Liver (tissue), 9 donors: ENCODE data around the gene VWF. TPM values are rescaled to one million over a fixed set of nuclear protein-coding genes. Genes with fewer than 3 reads are reported as not detected.

ENCODE experiments used
- DNase-seq: peaks from one replicate; pipeline ENCODE4 v3.0.0-alpha.2; 2017; ENCODE audit warnings: low spot score
- H3K27ac ChIP-seq, 2 donors: one replicate each; pipeline ENCODE4 v1.7.0; 2013; ENCODE audit warnings: inconsistent platforms in 2 of 2, low read length in 2 of 2, control low read depth in 1 of 2, low read depth in 1 of 2, mild to moderate bottlenecking in 1 of 2
- H3K27me3 ChIP-seq, 4 donors: one replicate each; pipeline versions ENCODE4 v1.6.1 to v1.7.0; 2013; ENCODE audit warnings: low read length in 3 of 4, inconsistent platforms in 1 of 4, mild to moderate bottlenecking in 1 of 4, moderate library complexity in 1 of 4; ENCODE audit not compliant: control insufficient read depth in 4 of 4, insufficient read depth in 4 of 4
- H3K36me3 ChIP-seq, 4 donors: one replicate each; pipeline versions ENCODE4 v1.6.1 to v1.7.0; 2013; ENCODE audit warnings: low read length in 3 of 4, mild to moderate bottlenecking in 3 of 4, low read depth in 1 of 4, moderate library complexity in 1 of 4; ENCODE audit not compliant: control insufficient read depth in 4 of 4, insufficient read depth in 3 of 4
- H3K4me1 ChIP-seq, 4 donors: one replicate each; pipeline versions ENCODE4 v1.6.1 to v1.7.0; 2013; ENCODE audit warnings: low read length in 3 of 4, mild to moderate bottlenecking in 3 of 4, moderate library complexity in 1 of 4; ENCODE audit not compliant: control insufficient read depth in 4 of 4, insufficient read depth in 4 of 4
- H3K4me3 ChIP-seq, 3 donors: one replicate each; pipeline versions ENCODE4 v1.6.1 to v1.7.0; 2013; ENCODE audit warnings: low read length in 3 of 3, control low read depth in 1 of 3, low read depth in 1 of 3, mild to moderate bottlenecking in 1 of 3
- H3K9ac ChIP-seq, 2 donors: one replicate each; pipeline ENCODE4 v1.7.0; 2013; ENCODE audit warnings: low read length in 2 of 2, mild to moderate bottlenecking in 2 of 2, moderate library complexity in 2 of 2, control low read depth in 1 of 2, low read depth in 1 of 2
- H3K9me3 ChIP-seq, 4 donors: one replicate each; pipeline versions ENCODE4 v1.6.1 to v1.7.0; 2013; ENCODE audit warnings: low read length in 3 of 4; ENCODE audit not compliant: control insufficient read depth in 4 of 4
- ATF3 ChIP-seq: IDR thresholded peaks from 2 replicates; pipeline ENCODE4 v1.6.1; 2016; ENCODE audit warnings: antibody characterized with exemption
- EGR1 ChIP-seq, 2 donors: IDR thresholded peaks; 2 replicates each; pipeline ENCODE4 v1.6.1; 2016 to 2018; ENCODE audit warnings: antibody characterized with exemption in 2 of 2, low read depth in 2 of 2
- FOXA1 ChIP-seq: IDR thresholded peaks from 2 replicates; pipeline ENCODE4 v1.6.1; 2016; ENCODE audit warnings: antibody characterized with exemption
- FOXA2 ChIP-seq: IDR thresholded peaks from 2 replicates; pipeline ENCODE4 v1.6.1; 2016; ENCODE audit warnings: antibody characterized with exemption
- GABPA ChIP-seq, 2 donors: IDR thresholded peaks in 1 of 2; conservative IDR thresholded peaks in 1 of 2; 2 replicates each; pipeline ENCODE4 v1.6.1; 2016; ENCODE audit warnings: antibody characterized with exemption in 2 of 2, mild to moderate bottlenecking in 1 of 2, moderate library complexity in 1 of 2
- HNF4A ChIP-seq, 2 donors: conservative IDR thresholded peaks; 2 replicates each; pipeline ENCODE4 v1.6.1; 2016; ENCODE audit warnings: antibody characterized with exemption in 2 of 2, mild to moderate bottlenecking in 2 of 2
- HNF4G ChIP-seq: IDR thresholded peaks from 2 replicates; pipeline ENCODE4 v1.6.1; 2016; ENCODE audit warnings: antibody characterized with exemption
- JUND ChIP-seq, 2 donors: IDR thresholded peaks; 2 replicates each; pipeline ENCODE4 v1.6.1; 2016; ENCODE audit warnings: antibody characterized with exemption in 2 of 2
- NR2F2 ChIP-seq: IDR thresholded peaks from 2 replicates; pipeline ENCODE4 v1.6.1; 2016; ENCODE audit warnings: antibody characterized with exemption
- RAD21 ChIP-seq, 2 donors: IDR thresholded peaks; 2 replicates each; pipeline ENCODE4 v1.6.1; 2016; ENCODE audit warnings: antibody characterized with exemption in 2 of 2, mild to moderate bottlenecking in 2 of 2
- REST ChIP-seq: IDR thresholded peaks from 2 replicates; pipeline ENCODE4 v1.6.1; 2016; ENCODE audit warnings: antibody characterized with exemption, mild to moderate bottlenecking
- RXRA ChIP-seq, 2 donors: IDR thresholded peaks; 2 replicates each; pipeline ENCODE4 v1.6.1; 2017 to 2018; ENCODE audit warnings: antibody characterized with exemption in 2 of 2, mild to moderate bottlenecking in 1 of 2
- SP1 ChIP-seq: IDR thresholded peaks from 2 replicates; pipeline ENCODE4 v1.6.1; 2018; ENCODE audit warnings: antibody characterized with exemption, mild to moderate bottlenecking
- YY1 ChIP-seq: IDR thresholded peaks from 2 replicates; pipeline ENCODE4 v1.6.1; 2016; ENCODE audit warnings: antibody characterized with exemption, mild to moderate bottlenecking
- WGBS: extraction: QIAGEN DNeasy Blood & Tissue Kit; methylation state at CpG from one replicate; pipeline ENCODE4 v1.1.7; 2013; 5-methylcytosine and 5-hydroxymethylcytosine counted together
- polyA plus RNA-seq, 2 donors: library from polyadenylated mRNA; stranded (reverse) in 1 of 2; unstranded in 1 of 2; fragments of 200-250 nt in 1 of 2; fragments of >200 nt in 1 of 2; fragmentation: Nextera tagmentation in 1 of 2; extraction: Ambion mirVana in 1 of 2; gene quantifications; one replicate each; pipeline versions ENCODE4 v1.2.1 to v1.2.3, GENCODE V29; 2013 to 2015
- total RNA-seq, 2 donors: library from RNA; depleted of rRNA; stranded (reverse); fragments of >200 nt; gene quantifications; one replicate each; pipeline ENCODE4 v1.2.3, GENCODE V29; 2014
- TF ChIP-seq, protein P1 (sequence below): IDR thresholded peaks from 2 replicates; pipeline ENCODE4 v1.6.1; 2016; ENCODE audit warnings: antibody characterized with exemption
- donor health status: healthy.
- donor health status: healthy.
- donor health status: healthy.
- donor health status: healthy.
- donor health status: healthy.

The VWF gene
- total and polyA plus RNA-seq, 4 donors, result 2.1 to 10.8 (median 4.0) TPM

- TF ChIP-seq FOXA2, result no peak
- DNase-seq, result no peak
- H3K9me3 ChIP-seq, result no peaks in the 10 kb centered on the region
- H3K27me3 ChIP-seq, result no peaks in the 10 kb centered on the region
- H3K4me3 ChIP-seq, result no peak overlapping the region
- H3K4me1 ChIP-seq, result no peaks in the 10 kb centered on the region
- H3K36me3 ChIP-seq, result no peaks in the 10 kb centered on the region
- WGBS, result 91% methylated on average over 18 of the region's 18 CpGs
- H3K9ac ChIP-seq, result no peak overlapping the region
- H3K27ac ChIP-seq, result no peak overlapping the region
Measured at GRCh38 chr12:6133642-6134041, 9.2 kb upstream of the VWF start.

DNA sequence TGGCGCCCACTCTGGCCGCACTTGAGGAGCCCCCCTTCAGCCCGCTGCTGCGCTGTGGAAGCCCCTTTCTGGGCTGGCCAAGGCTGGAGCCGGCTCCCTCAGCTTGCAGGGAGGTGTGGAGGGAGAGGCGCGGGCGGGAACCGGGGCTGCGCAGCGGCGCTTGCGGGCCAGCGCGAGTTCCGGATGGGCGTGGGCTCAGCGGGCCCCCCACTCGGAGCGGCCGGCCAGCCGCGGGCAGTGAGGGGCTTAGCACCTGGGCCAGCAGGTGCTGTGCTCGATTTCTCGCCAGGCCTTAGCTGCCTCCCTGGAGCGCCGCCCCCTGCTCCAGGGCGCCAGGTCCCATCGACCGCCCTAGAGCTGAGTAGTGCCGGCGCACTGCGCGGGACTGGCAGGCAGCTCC is 8.0 kb upstream of the VWF start:
- no peak overlapping the region for H3K9ac ChIP-seq
- H3K4me3 ChIP-seq, result no peak overlapping the region
- no peaks in the 10 kb centered on the region for H3K36me3 ChIP-seq
- no peaks in the 10 kb centered on the region for H3K4me1 ChIP-seq
- no peaks in the 10 kb centered on the region for H3K9me3 ChIP-seq
- no peak for DNase-seq
- WGBS, result 77% methylated on average over 34 of the region's 34 CpGs
- H3K27ac ChIP-seq, result no peak overlapping the region
- TF ChIP-seq REST (no peak), GABPA (IDR thresholded peaks at IDR 0.05 in 1 of 2, conservative IDR thresholded peaks at IDR 0.05 in 1 of 2) (no peak), RXRA (IDR thresholded peaks at IDR 0.05) (no peak), JUND (IDR thresholded peaks at IDR 0.05) (no peak), HNF4A (conservative IDR thresholded peaks at IDR 0.05) (no peak), NR2F2 (no peak), SP1 (no peak), FOXA2 (no peak), EGR1 (IDR thresholded peaks at IDR 0.05; ENCODE audit: low read depth in 2 of 2) (no peak), HNF4G (no peak), YY1 (no peak), FOXA1 (no peak), ATF3 (no peak)
- TF ChIP-seq, protein P1, sequence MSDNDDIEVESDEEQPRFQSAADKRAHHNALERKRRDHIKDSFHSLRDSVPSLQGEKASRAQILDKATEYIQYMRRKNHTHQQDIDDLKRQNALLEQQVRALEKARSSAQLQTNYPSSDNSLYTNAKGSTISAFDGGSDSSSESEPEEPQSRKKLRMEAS, result no peak
- H3K27me3 ChIP-seq, result no peaks in the 10 kb centered on the region

DNA sequence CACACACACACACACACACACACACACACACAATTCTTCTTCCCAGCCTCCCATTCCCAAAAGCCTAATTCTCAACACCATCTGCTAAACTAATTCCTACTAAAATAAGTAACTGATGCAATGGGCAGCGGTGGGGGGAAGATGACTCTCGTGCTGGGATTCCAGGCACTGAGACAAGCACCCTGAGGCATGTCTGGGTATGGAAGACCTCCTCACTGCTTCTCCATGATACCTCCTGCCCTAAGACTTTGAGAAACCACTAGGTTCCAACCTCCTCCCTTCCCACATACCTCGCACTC is 789 bp upstream of the VWF start:
- no peak for DNase-seq

More for the DNA sequence above, 789 bp upstream of the VWF start:
- Histone ChIP-seq H3K4me3 (no peak overlapping the region), H3K27ac (no peak overlapping the region), H3K9me3 (no peaks in the 10 kb centered on the region), H3K27me3 (no peaks in the 10 kb centered on the region), H3K9ac (no peak overlapping the region), H3K4me1 (no peaks in the 10 kb centered on the region), H3K36me3 (no peaks in the 10 kb centered on the region)
- TF ChIP-seq NR2F2, result no peak
- TF ChIP-seq RAD21 (IDR thresholded peaks at IDR 0.05), result no peak
- no peak for TF ChIP-seq EGR1 (IDR thresholded peaks at IDR 0.05; ENCODE audit: low read depth in 2 of 2)
- no peak for TF ChIP-seq JUND (IDR thresholded peaks at IDR 0.05)
- 94% methylated on average over 3 of the region's 3 CpGs for WGBS
